22Rv1 (cell line): ENCODE measurements around the gene HEXD.

Experiments
- ZFX ChIP-seq: fragments of 450-650 bp; IDR thresholded peaks from 2 replicates; pipeline ENCODE4 v1.6.1; 2017; ENCODE audit warnings: antibody characterized with exemption, borderline replicate concordance
- TF ChIP-seq, protein P1 (sequence below): fragments of 450-650 bp; IDR thresholded peaks from 2 replicates; pipeline ENCODE4 v1.5.1; 2017; ENCODE audit warnings: mild to moderate bottlenecking

GRCh38 chr17:82457073-82457928 lies 39.2 kb downstream of the HEXD start:
- TF ChIP-seq, protein P1, sequence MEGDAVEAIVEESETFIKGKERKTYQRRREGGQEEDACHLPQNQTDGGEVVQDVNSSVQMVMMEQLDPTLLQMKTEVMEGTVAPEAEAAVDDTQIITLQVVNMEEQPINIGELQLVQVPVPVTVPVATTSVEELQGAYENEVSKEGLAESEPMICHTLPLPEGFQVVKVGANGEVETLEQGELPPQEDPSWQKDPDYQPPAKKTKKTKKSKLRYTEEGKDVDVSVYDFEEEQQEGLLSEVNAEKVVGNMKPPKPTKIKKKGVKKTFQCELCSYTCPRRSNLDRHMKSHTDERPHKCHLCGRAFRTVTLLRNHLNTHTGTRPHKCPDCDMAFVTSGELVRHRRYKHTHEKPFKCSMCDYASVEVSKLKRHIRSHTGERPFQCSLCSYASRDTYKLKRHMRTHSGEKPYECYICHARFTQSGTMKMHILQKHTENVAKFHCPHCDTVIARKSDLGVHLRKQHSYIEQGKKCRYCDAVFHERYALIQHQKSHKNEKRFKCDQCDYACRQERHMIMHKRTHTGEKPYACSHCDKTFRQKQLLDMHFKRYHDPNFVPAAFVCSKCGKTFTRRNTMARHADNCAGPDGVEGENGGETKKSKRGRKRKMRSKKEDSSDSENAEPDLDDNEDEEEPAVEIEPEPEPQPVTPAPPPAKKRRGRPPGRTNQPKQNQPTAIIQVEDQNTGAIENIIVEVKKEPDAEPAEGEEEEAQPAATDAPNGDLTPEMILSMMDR: no peak
- no peak for TF ChIP-seq ZFX
